Measurements from ENCODE around the gene ARHGEF7.

The ARHGEF7 gene

DNA sequence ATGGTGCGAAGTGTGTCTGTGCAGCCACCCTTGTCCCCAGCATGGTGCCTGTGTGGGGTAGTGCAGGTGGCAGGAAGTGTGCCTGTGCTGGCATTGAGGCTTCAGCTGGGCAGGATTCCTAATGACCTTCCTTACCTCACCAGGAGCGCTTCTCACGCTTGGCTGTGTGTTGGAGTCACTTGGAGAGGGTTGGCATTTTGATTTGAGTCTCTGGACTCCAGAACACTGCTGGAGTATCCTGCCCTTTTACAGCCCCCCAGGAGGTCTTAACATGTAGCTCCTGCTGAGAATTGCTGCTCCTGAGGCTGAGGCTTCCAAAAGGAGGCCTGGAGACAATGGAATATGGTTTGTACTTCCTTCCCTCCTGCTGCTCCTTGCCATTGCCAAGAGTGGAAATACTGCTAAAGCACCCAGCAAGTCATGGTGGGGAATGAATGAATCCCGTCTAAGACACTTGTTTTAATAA is 87.1 kb downstream of the ARHGEF7 start:
- DNase-seq: no peak

DNA sequence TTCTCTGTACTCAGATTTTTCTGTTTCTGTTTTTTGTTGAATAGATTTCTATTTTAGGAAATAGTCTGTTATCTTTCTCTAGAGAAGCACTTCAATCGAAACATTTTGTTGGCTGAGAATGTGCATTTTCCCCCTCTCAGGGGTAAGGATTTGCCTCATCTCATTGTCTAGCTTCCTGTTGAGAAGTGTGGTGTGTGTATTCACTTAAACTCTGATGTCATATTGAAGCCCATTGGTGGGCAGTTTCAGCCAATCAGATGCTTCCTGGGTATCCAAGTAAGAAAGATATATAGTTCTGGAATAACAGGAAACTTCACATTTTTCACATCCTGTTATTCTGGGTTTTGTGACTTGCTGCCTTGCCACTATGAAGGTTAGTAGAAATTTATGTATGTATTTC is 87.6 kb downstream of the ARHGEF7 start:
- no peak for DNase-seq

DNA sequence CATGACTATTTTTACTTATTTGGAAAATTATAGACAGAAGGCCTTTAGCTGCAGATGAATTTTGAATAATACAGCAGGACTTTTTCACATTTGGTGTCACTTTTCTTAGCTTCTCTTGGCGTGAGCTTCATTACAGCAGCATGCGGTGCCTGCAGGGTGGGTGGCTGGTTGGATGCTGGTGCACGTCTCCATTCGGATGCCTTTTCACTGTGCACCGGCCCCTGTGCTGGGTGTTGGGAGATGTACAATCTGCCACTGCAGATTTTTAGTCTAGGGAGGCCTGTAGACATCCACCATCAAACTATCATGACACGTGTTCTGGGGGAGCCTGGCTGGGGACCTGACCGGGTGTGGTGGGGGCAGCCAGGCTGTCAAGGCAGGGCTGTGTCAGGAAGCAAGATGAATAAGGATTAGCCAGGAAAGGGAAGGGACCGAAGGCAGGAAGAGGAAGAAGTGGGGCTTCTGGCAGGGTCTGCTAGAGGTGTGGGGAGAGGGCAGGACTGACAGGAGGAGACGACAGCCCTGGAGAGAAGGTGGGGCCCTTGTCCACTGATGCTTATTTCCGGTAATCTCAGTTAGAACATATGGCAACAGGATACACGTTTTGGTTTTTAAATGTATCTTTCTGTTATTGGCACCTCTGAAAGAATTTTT is 88.8 kb downstream of the ARHGEF7 start:
- no peak for DNase-seq

DNA sequence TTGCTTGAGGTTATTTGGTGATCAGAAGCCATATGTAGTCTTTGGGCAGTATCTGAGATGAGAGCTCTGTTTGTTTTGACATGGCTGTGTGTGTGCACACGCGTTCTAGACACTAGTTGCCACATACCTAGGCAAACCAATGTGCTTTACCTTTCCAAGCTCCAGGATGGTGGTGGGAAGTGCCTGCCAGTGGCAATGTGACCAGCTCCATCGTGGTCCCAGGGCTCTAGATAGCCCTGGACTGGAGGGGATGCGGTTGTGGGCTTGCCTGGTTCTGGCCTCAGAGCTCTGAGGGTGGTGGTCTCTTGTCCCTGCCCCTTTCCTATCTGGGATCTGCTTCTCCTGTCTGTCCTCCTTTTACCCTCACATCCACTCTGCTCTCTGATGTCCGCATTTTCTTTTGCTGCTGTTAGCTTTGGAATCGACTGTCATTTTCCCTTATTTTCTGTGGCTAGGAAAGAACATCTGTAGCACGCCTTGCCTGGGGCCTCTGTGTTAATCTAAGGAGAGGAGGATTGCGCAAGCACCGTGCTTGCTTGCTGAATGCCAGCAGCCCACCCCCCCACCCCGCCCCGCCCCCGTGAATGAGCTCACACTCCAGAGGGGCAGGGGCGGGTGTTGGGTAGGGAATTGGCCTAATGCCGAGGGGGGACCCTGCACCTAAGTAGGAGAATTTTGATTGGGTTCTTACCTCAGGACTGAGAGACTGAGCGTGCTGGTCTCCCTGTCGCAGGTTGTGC is 89.5 kb downstream of the ARHGEF7 start:
- no peak for DNase-seq

DNA sequence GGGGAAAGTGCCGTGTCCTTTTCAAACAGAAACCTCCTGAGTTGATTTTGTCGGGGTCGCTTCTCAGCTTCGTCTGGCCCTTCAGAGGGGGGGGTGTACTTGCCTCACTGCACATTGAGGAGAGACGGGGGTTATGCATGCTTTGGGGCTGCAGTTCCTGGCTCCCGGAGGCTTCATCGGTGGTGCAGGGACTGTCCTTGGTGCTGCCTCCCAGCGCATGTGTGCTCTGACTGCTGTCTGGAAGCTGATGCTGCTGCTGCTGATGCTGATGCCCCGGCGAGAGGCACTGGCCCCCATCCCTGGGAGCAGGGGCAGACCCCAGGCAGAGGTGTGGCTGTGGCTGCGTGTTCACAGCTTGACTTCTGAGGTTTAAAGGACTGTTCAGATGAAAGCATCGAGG is 91.0 kb downstream of the ARHGEF7 start:
- no peak for DNase-seq

DNA sequence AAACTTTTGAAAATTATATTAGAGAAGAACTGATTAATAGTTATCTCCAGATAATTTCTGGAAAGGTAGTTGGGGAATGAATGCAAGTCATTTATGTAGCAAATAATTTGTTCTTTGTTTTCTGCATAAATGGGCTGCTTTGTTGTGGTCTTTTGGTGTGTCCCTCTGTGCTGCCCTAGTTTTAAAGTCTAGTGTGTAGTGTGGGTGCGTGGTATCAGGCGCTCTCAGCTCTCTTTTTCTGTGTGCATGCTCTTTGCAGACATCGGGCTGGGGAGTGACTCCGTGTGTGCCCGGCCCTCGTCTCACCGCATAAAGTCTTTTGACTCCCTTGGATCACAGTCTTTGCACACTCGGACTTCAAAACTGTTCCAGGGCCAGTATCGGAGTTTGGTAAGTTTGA is 94.5 kb downstream of the ARHGEF7 start:
- no peak for DNase-seq

DNA sequence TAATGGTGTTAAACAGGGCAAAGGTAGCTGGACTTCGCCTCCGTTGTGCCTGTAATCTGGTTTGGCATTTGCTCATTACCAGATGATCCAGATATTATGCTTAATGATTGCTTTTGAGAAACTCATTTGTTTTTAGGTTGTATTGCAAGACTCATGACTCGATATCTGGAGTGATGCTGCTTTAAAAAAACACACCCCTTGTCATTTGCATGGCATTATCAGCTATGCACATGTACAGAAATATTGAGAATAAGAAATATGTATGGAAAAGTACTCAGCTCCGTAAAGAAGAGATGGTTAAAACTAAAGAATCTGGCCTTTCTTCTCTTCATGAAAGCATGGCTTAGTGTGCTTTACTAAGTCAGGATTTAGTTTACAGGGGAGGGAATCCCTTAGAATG is 95.0 kb downstream of the ARHGEF7 start:
- no peak for DNase-seq

DNA sequence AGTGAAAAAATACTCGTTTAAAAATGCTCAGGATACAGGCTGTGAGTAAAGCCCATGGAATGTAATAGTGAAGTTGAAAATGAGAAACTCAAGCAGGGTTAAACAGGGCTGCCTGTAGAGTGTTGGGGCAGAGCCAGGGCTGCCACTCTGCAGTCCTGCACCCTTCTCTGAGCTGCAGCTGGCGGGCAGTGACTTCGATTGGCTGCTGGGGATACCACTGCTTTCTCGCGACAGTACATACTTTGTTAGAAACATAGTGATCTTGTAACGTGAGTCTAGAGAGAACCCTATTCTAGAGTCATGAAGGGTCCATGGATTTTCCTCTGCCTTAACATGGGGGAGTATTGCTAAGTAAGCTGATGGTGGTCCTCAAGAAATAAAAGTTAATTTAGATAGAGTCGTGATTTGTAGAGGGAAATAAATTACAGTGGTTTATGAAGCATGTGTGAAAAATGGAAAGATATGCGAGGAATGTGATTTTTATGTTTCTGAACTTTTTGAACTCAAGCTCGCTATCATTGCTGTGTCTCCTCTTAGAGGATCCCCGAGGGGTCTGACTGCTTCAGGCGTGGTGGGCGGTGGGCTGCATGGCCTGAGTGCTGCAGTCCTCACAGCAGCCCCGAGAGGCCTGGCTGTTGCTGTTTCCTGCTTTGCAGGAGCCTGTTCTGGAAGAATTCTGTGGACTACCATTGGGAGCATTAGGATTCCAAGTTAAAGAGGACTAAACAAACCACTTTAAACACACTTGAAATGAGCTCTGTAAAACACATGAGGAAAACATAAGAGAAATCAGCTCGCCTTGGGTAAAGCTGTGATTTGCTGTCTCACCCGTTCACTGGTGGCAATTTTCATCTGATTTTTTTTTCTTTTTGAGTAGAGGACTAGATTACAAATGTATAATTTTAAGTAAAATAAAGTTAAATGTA is 95.7 kb downstream of the ARHGEF7 start:
- DNase-seq: no peak

DNA sequence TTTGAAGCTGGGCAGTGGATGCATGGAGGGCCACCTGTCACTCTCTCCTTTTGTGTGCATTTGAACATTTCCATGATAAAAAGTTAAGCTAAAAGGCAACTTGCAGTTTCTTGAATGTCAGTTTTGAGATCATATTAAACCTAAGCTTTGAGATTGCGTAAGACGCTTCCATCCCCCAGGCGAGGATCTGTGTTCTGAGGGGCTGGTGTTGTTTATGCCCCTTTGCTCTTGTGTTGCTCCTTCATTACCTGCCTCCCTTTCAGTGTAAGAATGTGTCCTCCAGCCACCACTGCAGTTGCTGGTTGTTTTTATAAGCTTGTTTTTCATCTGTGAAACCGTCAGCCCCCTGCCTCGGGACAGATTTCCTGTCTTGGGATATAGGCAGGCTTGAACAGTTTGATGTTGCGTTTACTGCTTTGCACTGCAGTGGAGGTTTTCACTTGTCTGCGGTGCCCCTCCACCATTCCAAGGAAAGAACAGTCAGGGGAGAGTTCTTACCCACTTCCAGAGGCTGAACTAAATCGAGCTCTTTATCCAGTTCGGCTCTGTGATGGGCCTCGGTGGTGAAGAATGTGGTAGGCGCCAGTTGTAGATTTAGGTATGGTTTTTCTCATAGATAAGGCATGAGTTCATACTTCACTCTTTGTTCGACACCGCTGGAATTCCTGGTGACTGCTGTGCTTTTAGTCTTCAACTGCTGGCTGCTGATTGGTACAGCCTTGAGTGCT is 96.8 kb downstream of the ARHGEF7 start:
- no peak for DNase-seq

DNA sequence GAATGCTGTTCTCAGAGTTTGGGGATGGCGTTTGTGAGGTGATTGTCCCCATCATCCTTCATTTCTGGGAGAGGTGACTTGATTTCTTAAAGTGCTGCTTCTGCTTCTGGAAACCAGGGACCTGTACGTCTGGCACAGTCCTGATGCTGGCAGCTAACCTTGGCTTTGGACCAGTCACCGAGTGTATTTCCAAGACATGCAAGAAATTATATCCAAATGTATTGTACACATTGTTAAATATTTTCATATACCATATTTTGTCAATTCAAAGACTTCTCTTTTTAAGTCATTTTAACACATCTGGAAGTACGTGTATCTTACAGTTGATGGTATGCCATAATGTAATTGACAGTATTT is 97.4 kb downstream of the ARHGEF7 start:
- no peak for DNase-seq

DNA sequence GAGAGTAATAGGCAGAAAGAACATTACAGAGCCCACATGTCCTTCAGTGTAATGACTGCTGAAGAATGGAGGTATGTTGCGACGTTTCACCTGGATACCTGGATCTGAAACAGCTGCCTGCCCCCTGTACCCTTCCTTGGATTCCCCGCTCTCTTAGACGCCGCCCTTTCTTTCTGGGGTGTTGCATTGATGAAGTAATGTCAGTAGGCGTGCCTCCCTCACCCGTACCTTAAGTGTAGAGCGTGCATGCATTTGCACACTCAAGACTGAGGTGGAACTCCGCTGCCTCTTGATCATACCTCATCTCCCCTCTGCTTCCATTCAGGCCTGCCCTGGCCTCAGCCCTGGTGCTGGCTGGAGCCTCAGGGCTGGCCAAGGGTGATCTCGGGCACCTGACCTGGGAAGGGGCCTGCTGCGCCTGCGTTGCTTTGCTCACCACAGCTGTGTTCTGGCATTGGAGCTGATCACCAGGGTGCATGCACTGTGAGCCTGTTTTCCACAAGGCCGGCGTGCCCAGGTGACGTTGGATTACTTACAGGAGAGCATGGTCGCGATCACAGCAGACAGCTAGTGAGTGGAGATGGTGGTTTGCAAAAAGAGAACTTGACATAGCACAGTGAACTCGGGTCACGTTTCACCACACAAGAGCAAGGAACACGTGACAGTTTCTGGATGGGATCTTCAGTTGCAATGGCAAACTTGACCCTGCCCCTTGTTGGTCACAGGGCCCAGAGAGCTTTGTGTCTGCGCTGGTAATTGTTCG is 99.0 kb downstream of the ARHGEF7 start:
- DNase-seq: no peak

DNA sequence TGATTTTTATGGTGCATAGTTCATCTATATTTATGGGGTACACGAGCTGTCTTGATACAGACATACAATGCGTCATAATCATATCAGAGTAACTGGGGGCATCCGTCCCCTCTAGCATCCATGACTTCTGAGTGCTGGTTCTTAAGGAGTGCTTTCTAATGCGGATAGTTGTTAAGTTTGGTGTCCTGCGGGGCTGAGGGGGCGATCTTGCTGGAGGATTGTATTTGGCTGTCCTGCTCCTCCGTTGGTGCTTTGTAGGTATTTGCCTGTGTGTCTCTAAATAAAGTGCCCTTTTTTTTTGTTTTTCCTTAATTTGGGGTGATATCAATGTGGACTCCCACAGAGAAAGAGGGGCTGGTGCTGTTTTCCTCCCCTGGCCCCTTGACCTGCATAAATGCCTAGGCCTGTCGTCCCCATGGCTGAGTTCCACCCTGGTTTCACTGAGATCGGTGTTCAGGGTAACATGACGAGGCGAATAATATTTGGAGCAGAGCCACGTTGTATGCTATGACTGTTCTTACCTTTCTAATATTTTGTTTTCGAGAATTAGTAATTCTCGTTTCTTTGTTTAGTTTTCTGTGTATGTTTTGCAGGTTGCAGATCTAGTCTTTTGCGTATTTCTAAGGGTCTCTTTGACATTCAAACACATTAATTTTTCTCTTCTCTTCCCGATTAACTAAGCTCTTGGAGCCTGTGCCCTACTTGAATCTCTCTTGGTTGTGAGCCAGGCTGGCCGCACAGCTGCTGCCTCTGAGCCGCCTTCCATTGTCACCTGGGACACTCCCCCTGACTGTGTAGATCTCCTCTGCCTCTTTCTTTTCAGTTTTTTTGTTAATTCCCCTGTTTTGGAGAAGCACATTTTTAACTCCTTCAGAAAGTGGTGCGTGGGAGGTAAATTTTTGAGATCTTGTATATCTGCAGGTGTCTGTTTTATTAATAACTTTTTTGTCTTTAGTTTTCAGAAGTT is 100.3 kb downstream of the ARHGEF7 start:
- no peak for DNase-seq

DNA sequence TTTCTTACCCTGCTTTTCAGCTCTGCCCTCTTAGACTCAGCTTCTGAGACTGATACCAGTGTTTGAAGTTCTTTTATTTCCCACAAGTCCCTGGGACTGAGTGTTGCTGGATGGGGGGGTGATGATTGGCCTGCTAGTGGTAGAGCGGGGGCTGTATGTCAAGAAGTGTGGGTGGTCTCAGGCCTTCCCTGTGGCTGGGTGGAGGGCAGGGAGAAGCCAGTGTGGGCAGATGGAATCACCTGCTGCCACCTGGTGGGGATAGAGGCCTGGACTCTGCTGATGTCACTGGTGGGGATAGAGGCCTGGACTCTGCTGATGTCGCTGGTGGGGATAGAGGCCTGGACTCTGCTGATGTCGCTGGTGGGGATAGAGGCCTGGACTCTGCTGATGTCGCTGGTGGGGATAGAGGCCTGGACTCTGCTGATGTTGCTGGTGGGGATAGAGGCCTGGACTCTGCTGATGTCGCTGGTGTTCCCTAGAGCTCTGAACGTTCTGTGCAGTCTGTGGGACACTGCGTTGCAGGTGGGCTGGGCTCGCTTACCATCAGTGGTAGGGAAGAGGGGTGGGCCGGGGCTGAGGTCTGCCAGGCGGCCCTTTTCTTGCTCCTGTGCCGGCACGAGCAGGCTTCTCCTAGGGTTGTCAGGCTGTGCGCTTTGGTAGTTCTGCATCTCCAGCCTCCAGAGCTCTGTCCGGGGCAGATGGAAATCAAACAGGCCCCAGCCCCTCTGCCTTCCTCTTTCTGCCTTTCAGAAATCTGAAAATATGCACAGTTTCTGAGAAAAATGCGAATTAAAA is 101.3 kb downstream of the ARHGEF7 start:
- no peak for DNase-seq

DNA sequence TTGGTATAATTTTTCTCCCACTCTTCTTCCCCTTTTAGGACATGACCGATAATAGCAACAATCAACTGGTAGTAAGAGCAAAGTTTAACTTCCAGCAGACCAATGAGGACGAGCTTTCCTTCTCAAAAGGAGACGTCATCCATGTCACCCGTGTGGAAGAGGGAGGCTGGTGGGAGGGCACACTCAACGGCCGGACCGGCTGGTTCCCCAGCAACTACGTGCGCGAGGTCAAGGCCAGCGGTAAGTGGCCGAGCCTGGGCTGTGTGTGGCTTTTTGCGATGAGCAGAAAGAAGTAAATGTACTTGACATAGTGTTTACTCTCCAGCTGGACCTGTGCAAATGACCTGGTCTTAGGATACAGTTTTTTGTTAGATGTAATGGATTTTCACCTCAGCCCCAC is 102.5 kb downstream of the ARHGEF7 start:
- DNase-seq: no peak

DNA sequence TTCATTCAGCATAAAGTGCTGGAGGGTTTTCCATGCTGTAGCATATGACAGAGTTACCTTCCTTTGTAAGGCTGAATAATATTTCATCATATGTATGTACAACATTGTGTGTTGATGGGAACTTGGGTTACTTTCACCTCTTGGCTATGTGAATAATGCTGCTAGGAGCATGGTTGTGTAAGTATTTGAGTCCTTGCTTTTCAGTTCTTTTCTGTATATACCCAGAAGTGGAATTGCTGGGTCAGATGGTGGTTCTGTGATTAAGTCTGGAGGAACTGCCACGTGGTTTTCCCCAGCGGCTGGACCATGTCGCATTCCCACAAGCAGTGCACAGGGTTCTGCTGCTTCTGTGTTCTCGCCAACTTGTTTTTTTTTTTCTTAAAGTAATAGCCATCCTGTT is 104.2 kb downstream of the ARHGEF7 start:
- no peak for DNase-seq

DNA sequence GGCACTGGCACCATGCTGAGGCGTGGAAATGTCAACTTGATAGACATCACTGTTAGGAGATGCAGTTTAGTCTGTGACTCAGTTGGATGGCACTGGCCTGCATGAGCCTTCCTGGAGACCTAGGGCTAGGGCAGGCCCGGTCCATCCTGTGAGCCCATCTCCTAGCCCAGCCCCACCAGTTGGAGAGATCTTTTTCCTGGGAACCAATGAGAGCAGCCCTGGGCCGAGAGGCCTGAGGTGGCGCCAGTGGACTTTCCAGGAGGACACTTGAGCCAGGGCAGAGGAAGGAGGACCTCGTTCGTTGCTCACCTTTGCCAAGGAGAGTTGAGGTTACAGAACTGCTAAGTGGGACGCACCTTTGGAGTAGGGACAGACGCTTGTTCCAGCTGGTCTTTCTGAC is 104.8 kb downstream of the ARHGEF7 start:
- no peak for DNase-seq

DNA sequence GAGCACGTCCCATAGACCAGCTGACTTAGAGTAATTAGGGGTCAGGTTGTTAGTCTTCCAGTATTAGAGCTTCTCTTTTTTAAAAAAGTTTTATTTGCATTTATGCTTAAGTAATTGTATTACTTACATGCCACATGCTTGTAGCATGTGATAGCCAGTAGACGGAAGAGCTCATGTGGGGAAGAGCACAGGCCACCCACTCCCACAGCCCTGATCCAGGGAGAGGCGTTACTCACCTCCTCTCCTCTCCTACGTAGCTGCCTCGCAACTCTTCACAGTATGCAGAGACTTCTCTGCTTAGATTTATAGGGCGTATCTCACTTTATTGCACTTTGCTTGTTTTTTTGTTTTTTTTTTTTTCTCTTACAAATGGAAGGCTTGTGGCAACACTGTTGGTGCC is 110.1 kb downstream of the ARHGEF7 start:
- DNase-seq: no peak

DNA sequence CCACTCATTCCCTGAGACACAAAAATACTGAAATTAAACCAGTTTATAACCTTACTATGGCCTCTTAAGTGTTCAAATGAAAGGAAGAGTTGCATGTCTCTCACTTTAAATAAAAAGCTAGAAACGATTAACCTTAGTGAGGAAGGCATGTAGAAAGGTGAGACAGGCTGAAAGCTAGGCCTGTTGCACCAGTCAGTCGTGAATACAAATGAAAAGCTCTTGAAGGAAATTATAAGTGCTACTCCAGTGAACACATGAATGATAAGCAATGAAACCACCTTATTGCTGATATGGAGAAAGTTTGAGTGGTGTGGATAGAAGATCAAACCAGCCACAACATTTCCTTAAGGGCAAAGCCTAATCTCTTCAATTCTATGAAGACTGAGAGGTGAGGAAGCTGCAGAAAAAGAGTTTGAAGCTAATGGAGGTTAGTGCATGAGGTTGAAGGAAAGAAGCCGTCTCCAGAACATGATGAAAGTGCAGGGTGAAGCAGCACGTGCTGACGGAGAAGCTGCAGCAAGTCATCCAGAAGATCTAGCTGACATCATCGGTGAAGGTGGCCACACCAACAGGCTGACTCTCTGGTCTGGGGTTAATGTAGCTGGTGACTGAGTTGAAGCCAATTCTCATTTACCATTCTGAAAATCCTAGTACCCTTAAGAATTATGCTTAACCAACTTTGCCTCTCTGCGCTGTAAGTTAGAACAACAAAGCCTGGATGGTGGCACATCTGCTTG is 110.9 kb downstream of the ARHGEF7 start:
- no peak for DNase-seq

DNA sequence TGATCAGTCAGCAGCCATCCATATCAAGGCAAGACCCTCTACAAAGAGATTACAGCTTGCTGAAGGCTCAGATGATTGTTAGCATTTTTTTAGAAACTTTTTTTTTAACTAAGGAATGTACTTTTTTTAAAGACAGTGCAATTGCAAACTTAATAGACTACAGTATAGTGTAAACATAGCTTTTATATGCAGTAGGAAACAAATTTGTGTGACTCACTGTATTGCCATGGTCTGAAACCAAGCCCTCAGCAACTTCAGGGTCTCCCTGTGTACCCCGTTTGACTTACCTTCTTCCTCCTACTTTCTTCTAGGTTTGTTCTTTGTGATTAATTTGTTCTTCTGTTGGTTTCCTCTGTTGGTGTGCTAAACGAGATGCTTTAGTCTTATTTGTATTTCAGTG is 112.3 kb downstream of the ARHGEF7 start:
- DNase-seq: no peak
